Measurements from ENCODE around the gene SOX1. TPM values are rescaled to one million over a fixed set of nuclear protein-coding genes. Genes with fewer than 3 reads are reported as not detected.

Gene SOX1
- total and polyA plus RNA-seq, 8 donors: not detected

DNA sequence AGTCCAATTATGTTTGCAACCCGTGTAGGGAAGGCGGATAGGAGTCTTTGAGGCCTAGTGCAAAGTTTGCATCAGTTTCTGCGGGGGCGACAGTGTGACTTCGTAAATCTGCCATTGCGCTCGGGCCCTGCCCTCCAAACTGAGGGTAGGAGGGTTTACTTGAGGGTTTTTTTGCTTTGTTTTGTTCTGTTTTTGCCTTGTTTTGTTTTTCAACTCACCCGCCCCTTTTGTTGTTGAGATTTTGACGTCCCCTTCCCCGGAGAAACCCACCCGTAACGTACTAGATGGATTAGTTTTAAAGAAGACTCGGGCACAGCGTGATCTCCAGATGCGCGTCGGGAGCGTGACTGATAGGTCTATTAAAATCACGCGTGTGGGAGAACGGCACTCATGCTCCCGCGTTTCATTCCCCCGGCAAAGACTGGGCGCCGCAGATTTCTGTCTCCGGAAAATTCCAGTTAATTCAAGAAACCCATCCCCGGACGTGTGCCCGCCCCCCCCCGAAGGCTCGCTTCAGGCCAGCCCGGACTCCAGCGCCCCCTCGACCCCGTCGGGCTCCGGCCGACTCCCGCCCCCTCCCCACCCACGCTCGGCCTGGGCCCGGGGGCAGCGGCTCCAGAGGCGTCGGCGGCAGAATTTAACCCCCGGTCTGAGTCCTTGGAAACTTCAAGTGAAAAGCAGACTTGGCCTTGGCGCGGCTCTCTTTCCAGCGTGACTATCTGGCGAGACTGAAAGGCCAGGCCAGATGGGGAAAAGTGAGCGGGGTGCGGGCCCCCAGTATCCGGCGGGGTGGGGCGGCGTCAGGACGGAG lies 5.0 kb downstream of the SOX1 start:
- peak in 1 of 2 donors; percentile 46 for DNase-seq
- Histone ChIP-seq H3K9me3 (no peaks in the 10 kb centered on the region), H3K27me3 (peaks cover 58 to 99% (median 82%) of the 10 kb centered on the region in 3 donors), H3K36me3 (no peaks in the 10 kb centered on the region), H3K4me1 (peaks cover 11 to 36% (median 27%) of the 10 kb centered on the region in 4 donors), H3K4me3 (peak overlapping the region; percentile 9 to 33 (median 26)), H3K27ac (no peak overlapping the region)
- WGBS, 5 donors: 9 to 14% (median 11%) methylated on average over 48 to 59 of the region's 59 CpGs
- no peak for TF ChIP-seq POLR2A (IDR thresholded peaks at IDR 0.05)
- TF ChIP-seq, protein P1, sequence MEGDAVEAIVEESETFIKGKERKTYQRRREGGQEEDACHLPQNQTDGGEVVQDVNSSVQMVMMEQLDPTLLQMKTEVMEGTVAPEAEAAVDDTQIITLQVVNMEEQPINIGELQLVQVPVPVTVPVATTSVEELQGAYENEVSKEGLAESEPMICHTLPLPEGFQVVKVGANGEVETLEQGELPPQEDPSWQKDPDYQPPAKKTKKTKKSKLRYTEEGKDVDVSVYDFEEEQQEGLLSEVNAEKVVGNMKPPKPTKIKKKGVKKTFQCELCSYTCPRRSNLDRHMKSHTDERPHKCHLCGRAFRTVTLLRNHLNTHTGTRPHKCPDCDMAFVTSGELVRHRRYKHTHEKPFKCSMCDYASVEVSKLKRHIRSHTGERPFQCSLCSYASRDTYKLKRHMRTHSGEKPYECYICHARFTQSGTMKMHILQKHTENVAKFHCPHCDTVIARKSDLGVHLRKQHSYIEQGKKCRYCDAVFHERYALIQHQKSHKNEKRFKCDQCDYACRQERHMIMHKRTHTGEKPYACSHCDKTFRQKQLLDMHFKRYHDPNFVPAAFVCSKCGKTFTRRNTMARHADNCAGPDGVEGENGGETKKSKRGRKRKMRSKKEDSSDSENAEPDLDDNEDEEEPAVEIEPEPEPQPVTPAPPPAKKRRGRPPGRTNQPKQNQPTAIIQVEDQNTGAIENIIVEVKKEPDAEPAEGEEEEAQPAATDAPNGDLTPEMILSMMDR (IDR thresholded peaks at IDR 0.05): no peak
- TF ChIP-seq POLR2AphosphoS5 (IDR thresholded peaks at IDR 0.05): no peak
- TF ChIP-seq EP300 (IDR thresholded peaks at IDR 0.05): no peak
- intact Hi-C loops (cut with DNase I; ENCODE audit: low total_unique reads): no loop called here

DNA sequence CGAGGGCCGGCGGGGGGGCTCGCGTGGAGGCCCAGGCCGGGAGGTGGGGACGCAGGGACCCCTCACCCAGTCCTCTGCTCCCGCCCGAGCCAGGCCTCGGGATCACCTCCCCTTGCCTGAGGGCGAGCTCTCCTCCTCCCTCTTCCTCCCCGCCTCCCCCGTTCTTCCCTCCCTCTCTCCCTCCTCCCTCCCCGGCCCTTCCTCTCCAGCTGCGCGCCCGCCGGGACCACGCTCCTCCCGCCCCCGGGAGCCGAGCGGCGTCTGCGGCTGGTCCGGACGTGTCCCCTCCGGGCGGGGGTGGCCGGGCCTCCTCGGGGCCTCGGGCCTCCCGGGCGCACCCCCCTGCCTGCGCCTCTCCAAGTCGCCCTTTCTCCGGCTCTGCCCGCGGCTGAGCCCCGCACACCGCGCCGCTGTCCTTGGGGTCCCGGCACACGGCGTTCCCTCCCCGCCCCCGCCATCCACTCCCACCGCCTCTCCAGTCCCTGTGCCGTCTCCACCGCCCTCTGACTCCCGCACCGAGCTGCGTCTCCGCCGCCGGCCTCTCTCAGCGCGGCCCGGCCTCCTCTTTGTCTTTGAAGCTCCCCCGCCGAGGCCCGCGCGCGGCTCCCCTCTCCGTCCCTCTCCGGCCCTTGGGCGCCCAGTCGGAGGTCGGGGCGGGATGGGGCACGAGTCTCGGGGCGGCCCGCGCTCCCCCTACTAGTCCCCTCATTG lies 5.7 kb downstream of the SOX1 start:
- Histone ChIP-seq H3K27me3 (peaks cover 58 to 97% (median 75%) of the 10 kb centered on the region in 3 donors), H3K36me3 (no peaks in the 10 kb centered on the region), H3K27ac (no peak overlapping the region), H3K4me1 (peaks cover 11 to 30% (median 23%) of the 10 kb centered on the region in 4 donors), H3K4me3 (peak overlapping the region; percentile 9 to 33 (median 26)), H3K9me3 (no peaks in the 10 kb centered on the region)
- intact Hi-C loops (cut with DNase I; ENCODE audit: low total_unique reads): no loop called here
- peak in 1 of 2 donors; percentile 66 for DNase-seq
- TF ChIP-seq POLR2AphosphoS5 (IDR thresholded peaks at IDR 0.05) (no peak), POLR2A (IDR thresholded peaks at IDR 0.05) (no peak), EP300 (IDR thresholded peaks at IDR 0.05) (no peak)
- TF ChIP-seq, protein P1 (IDR thresholded peaks at IDR 0.05): no peak
- WGBS, 5 donors: 1 to 4% (median 2%) methylated on average over 30 to 77 of the region's 77 CpGs

DNA sequence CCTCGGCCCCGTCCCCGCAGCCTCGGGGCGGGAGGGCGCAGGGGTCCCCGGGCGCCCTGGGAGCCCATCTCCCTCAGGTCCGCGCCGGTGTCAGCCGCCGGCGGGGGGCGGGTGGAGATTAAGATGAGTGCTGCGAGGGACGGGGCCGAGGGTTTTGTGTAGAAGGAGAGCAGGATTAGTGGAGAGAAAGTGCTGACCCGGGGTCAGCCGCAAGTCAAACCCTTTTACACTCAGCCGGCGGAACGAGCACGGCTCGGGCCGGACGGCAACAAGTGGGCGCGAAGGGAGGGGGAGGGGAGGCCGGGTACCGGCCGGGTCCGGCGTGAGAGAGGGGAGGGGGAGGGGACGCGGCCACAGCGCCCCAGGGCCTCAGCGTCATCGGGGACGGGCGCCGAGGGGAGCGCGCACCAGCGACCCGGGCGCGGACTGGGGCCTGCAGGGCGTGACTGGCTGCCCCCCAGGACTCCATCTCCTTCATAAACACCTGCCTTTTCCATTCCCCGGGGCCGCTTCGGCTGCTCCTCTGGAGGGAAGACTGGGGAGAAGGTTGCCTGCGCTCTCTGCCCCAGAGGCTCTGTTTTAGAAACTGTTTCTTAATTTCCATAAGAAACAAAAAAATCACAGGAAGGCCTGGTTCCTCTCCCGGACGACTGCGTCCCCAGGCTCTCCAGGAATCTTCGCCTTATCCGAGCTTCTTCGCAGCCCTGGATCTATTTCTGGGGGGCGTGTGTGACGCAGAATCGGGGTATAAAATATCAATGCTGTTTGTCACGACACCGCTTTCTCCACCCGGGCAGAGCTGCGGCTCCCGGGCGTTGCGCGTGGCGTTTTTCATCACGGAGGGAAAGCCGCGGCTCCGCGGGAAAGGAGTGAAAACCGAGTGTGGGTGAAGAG lies 6.5 kb downstream of the SOX1 start:
- TF ChIP-seq, protein P1 (IDR thresholded peaks at IDR 0.05): no peak
- TF ChIP-seq POLR2A (IDR thresholded peaks at IDR 0.05) (no peak), EP300 (IDR thresholded peaks at IDR 0.05) (no peak), POLR2AphosphoS5 (IDR thresholded peaks at IDR 0.05) (no peak)
- H3K36me3 ChIP-seq: no peaks in the 10 kb centered on the region
- 3 to 5% (median 5%) methylated on average over 66 to 77 of the region's 77 CpGs for WGBS, 5 donors
- peaks cover 58 to 98% (median 81%) of the 10 kb centered on the region in 3 donors for H3K27me3 ChIP-seq
- no peaks in the 10 kb centered on the region for H3K9me3 ChIP-seq
- H3K4me1 ChIP-seq: peaks cover 11 to 29% (median 23%) of the 10 kb centered on the region in 4 donors
- no peak for DNase-seq
- no peak overlapping the region for H3K27ac ChIP-seq
- H3K4me3 ChIP-seq: peak overlapping the region in 3 of 4 donors; percentile 22 to 33 (median 29)
- intact Hi-C loops (cut with DNase I; ENCODE audit: low total_unique reads): no loop called here
